SK-N-SH (cell line): ENCODE data around the gene FGD4. TPM values are rescaled to one million over a fixed set of nuclear protein-coding genes. Genes with fewer than 3 reads are reported as not detected.

ENCODE experiments used
- CTCF ChIA-PET: fragments of 300-600, 350-600 bp; formaldehyde crosslinking; extraction: SDS; loops from one replicate; lab custom pipeline; 2021; lab: Yijun Ruan, JAX
- POLR2A ChIA-PET: fragments of 350-600 bp; sonication (Branson Sonifier 250); formaldehyde crosslinking; extraction: SDS; loops from one replicate; lab custom pipeline; 2020; ENCODE audit warnings: antibody characterized with exemption, inconsistent platforms; lab: Yijun Ruan, JAX
- DNase-seq: peaks from one replicate; pipeline ENCODE4 v3.0.0; 2012
- H2AFZ ChIP-seq: fragments of 200-600 bp; sonication (generic); 2 replicates; pipeline ENCODE4 v1.8.1; 2016; ENCODE audit warnings: antibody characterized with exemption, mild to moderate bottlenecking, low read depth
- H3F3A ChIP-seq: fragments of 200-600 bp; sonication (generic); replicated peaks from 2 replicates; pipeline ENCODE3; 2016; ENCODE audit warnings: antibody characterized with exemption, mild to moderate bottlenecking; ENCODE audit not compliant: insufficient read depth
- H3K27ac ChIP-seq, 2 experiments: fragments of 200-500 bp in 1 of 2; fragments of 200-600 bp in 1 of 2; sonication (Bioruptor generic) in 1 of 2; sonication (generic), shearing (Covaris generic) in 1 of 2; 2 replicates each; pipeline versions ENCODE4 v1.5.1 to v1.6.1; 2014 to 2016; ENCODE audit warnings: low read depth in 2 of 2, inconsistent platforms in 1 of 2, low read length in 1 of 2, mild to moderate bottlenecking in 1 of 2, mixed read lengths in 1 of 2
- H3K27me3 ChIP-seq: fragments of 200-600 bp; sonication (generic), shearing (Covaris generic); 2 replicates; pipeline ENCODE4 v1.6.1; 2016; ENCODE audit warnings: mixed run types; ENCODE audit not compliant: insufficient read depth
- H3K36me3 ChIP-seq, 2 experiments: fragments of 200-500 bp in 1 of 2; fragments of 200-600 bp in 1 of 2; sonication (Bioruptor generic) in 1 of 2; sonication (generic) in 1 of 2; replicated peaks in 1 of 2; 2 replicates each; pipeline versions ENCODE3 to v1.5.1; 2014 to 2016; ENCODE audit warnings: low read length in 1 of 2, mild to moderate bottlenecking in 1 of 2; ENCODE audit not compliant: insufficient read depth in 2 of 2, control insufficient read depth in 1 of 2
- H3K4me1 ChIP-seq, 2 experiments: fragments of 200-500 bp in 1 of 2; fragments of 200-600 bp in 1 of 2; sonication (Bioruptor generic) in 1 of 2; sonication (generic), shearing (Covaris generic) in 1 of 2; 2 replicates each; pipeline versions ENCODE4 v1.5.1 to v1.6.1; 2014 to 2016; ENCODE audit warnings: low read depth in 1 of 2, low read length in 1 of 2, mixed run types in 1 of 2; ENCODE audit not compliant: insufficient read depth in 2 of 2, control insufficient read depth in 1 of 2
- H3K4me2 ChIP-seq: fragments of 200-600 bp; sonication (generic), shearing (Covaris generic); 2 replicates; pipeline ENCODE4 v1.6.1; 2017; ENCODE audit warnings: mixed run types
- H3K4me3 ChIP-seq, 2 experiments: fragments of 200-500 bp in 1 of 2; fragments of 200-600 bp in 1 of 2; sonication (Bioruptor generic) in 1 of 2; sonication (generic), shearing (Covaris generic) in 1 of 2; 2 replicates each; pipeline versions ENCODE4 v1.5.1 to v1.8.1; 2014 to 2016; ENCODE audit warnings: low read depth in 2 of 2, inconsistent platforms in 1 of 2, low read length in 1 of 2, mild to moderate bottlenecking in 1 of 2, mixed read lengths in 1 of 2, moderate library complexity in 1 of 2
- H3K79me2 ChIP-seq: fragments of 200-600 bp; sonication (generic); 2 replicates; pipeline ENCODE4 v1.8.1; 2017; ENCODE audit warnings: mild to moderate bottlenecking; ENCODE audit not compliant: insufficient read depth
- H3K9ac ChIP-seq: fragments of 200-600 bp; sonication (generic); 2 replicates; pipeline ENCODE4 v1.6.1; 2017; ENCODE audit warnings: mixed run types
- H3K9me2 ChIP-seq: fragments of 200-600 bp; sonication (generic); 2 replicates; pipeline ENCODE4 v1.6.1; 2017; ENCODE audit warnings: mixed run types
- H3K9me3 ChIP-seq: fragments of 200-600 bp; sonication (generic); 2 replicates; pipeline ENCODE4 v1.6.1; 2017; ENCODE audit warnings: mixed run types, mild to moderate bottlenecking, moderate library complexity
- H4K20me1 ChIP-seq: fragments of 200-600 bp; sonication (generic); 2 replicates; pipeline ENCODE4 v1.6.1; 2017; ENCODE audit warnings: mild to moderate bottlenecking, mixed run types; ENCODE audit not compliant: insufficient read depth
- EZH2phosphoT487 ChIP-seq: fragments of 200-600 bp; sonication (generic); IDR thresholded peaks from 2 replicates; pipeline ENCODE4 v1.6.1; 2017; ENCODE audit warnings: low read depth, mixed run types, mild to moderate bottlenecking, antibody characterized with exemption, moderate library complexity, borderline replicate concordance
- GABPA ChIP-seq: IDR thresholded peaks from 2 replicates; pipeline ENCODE4 v1.4.0; 2012; ENCODE audit warnings: low read depth, mild to moderate bottlenecking
- NFIC ChIP-seq: IDR thresholded peaks from 2 replicates; pipeline ENCODE4 v1.4.0; 2012; ENCODE audit warnings: borderline replicate concordance
- RAD21 ChIP-seq: IDR thresholded peaks from 2 replicates; pipeline ENCODE4 v1.6.1; 2012; ENCODE audit warnings: mild to moderate bottlenecking, low read length
- RXRA ChIP-seq: IDR thresholded peaks from 2 replicates; pipeline ENCODE4 v1.4.0; 2012; ENCODE audit warnings: low read depth, mild to moderate bottlenecking, borderline replicate concordance
- SMC3 ChIP-seq: IDR thresholded peaks from 2 replicates; pipeline ENCODE4 v1.6.1; 2012; ENCODE audit warnings: low read depth, low read length, improper control_type of control experiment
- TAF1 ChIP-seq: IDR thresholded peaks from 2 replicates; pipeline ENCODE4 v1.6.1; 2012; ENCODE audit warnings: low read depth, mild to moderate bottlenecking, low read length, moderate library complexity, borderline replicate concordance
- WGBS: methylation state at CpG from one replicate; pipeline ENCODE4 v1.1.6; 2017; ENCODE audit warnings: low lambda C conversion rate; 5-methylcytosine and 5-hydroxymethylcytosine counted together
- polyA plus RNA-seq, 3 experiments: library from polyadenylated mRNA; depleted of rRNA; stranded (reverse); fragments of >200 nt; gene quantifications; 2 replicates each; pipeline ENCODE4 v1.2.3, GENCODE V29; 2012
- TF ChIP-seq, protein P1 (sequence below): IDR thresholded peaks from 2 replicates; pipeline ENCODE4 v1.6.1; 2012; ENCODE audit warnings: mild to moderate bottlenecking, low read depth, low read length, moderate library complexity

The FGD4 gene
- polyA plus RNA-seq, 1 of the 3 experiments (the other 2 are of a cell fraction) = 0.26 TPM

- H3K9me2 ChIP-seq = no peaks in the 10 kb centered on the region
- CTCF ChIA-PET = interaction anchor here (1.4 kb wide), 1 partner anchor 154 kb away, joined by 3 read pairs; no protein-coding TSS in a partner anchor
- H3K27ac ChIP-seq = no peak overlapping the region
- POLR2A ChIA-PET = no interaction called here
- no peak overlapping the region for H2AFZ ChIP-seq
- H3K27me3 ChIP-seq = no peaks in the 10 kb centered on the region
- no peak overlapping the region for H3K9ac ChIP-seq
- WGBS = 73% methylated on average over 1 of the region's 1 CpG
- H3K4me2 ChIP-seq = no peak overlapping the region
- H4K20me1 ChIP-seq = no peaks in the 10 kb centered on the region
- no peak for DNase-seq
- H3K79me2 ChIP-seq = no peaks in the 10 kb centered on the region
- H3K36me3 ChIP-seq = no peaks in the 10 kb centered on the region
- peaks cover 4% of the 10 kb centered on the region for H3F3A ChIP-seq
- no peak overlapping the region for H3K4me3 ChIP-seq
- no peaks in the 10 kb centered on the region for H3K9me3 ChIP-seq
- H3K4me1 ChIP-seq = no peaks in the 10 kb centered on the region; a peak in 1 of 4 replicates
- no peak for TF ChIP-seq RAD21
- no peak for TF ChIP-seq EZH2phosphoT487
Observed at GRCh38 chr12:32609966-32610365, 210.6 kb downstream of the FGD4 start.

DNA sequence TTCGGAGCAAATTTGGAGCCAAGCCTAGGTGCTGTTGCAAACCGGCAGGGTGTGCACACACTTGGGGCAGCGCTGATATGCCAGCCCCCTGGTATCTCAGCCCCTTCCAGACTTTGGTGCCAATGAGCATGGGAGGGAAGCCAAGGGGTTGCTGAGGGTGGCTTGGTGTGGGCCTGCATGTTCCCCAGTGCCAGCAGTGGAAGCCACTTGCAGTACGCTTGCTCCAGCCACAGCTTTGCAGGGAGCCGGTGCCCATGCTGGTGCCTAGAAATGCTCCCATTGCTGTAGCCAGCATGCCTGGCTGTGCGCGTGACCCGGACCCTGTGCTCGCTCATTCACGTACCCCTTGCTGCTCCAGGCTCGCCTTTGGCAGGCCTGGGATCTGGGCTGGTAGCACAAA, 212.6 kb downstream of the FGD4 start:
- H3K79me2 ChIP-seq = no peaks in the 10 kb centered on the region
- H3K27ac ChIP-seq = no peak overlapping the region
- POLR2A ChIA-PET = no interaction called here
- H3K9ac ChIP-seq = no peak overlapping the region
- CTCF ChIA-PET = no interaction called here
- H3K9me3 ChIP-seq = no peaks in the 10 kb centered on the region
- H3K4me3 ChIP-seq = no peak overlapping the region
- no peak overlapping the region for H3K4me2 ChIP-seq
- no peak for DNase-seq
- WGBS = 100% methylated on average over 3 of the region's 11 CpGs
- no peak overlapping the region for H2AFZ ChIP-seq
- peaks cover 6% of the 10 kb centered on the region for H3F3A ChIP-seq
- no peaks in the 10 kb centered on the region for H3K9me2 ChIP-seq
- H3K27me3 ChIP-seq = no peaks in the 10 kb centered on the region
- H3K4me1 ChIP-seq = no peaks in the 10 kb centered on the region; a peak in 1 of 4 replicates
- no peaks in the 10 kb centered on the region for H4K20me1 ChIP-seq
- no peaks in the 10 kb centered on the region for H3K36me3 ChIP-seq
- no peak for TF ChIP-seq TAF1
- TF ChIP-seq NFIC = no peak
- no peak for TF ChIP-seq RXRA
- no peak for TF ChIP-seq GABPA
- TF ChIP-seq, protein P1, sequence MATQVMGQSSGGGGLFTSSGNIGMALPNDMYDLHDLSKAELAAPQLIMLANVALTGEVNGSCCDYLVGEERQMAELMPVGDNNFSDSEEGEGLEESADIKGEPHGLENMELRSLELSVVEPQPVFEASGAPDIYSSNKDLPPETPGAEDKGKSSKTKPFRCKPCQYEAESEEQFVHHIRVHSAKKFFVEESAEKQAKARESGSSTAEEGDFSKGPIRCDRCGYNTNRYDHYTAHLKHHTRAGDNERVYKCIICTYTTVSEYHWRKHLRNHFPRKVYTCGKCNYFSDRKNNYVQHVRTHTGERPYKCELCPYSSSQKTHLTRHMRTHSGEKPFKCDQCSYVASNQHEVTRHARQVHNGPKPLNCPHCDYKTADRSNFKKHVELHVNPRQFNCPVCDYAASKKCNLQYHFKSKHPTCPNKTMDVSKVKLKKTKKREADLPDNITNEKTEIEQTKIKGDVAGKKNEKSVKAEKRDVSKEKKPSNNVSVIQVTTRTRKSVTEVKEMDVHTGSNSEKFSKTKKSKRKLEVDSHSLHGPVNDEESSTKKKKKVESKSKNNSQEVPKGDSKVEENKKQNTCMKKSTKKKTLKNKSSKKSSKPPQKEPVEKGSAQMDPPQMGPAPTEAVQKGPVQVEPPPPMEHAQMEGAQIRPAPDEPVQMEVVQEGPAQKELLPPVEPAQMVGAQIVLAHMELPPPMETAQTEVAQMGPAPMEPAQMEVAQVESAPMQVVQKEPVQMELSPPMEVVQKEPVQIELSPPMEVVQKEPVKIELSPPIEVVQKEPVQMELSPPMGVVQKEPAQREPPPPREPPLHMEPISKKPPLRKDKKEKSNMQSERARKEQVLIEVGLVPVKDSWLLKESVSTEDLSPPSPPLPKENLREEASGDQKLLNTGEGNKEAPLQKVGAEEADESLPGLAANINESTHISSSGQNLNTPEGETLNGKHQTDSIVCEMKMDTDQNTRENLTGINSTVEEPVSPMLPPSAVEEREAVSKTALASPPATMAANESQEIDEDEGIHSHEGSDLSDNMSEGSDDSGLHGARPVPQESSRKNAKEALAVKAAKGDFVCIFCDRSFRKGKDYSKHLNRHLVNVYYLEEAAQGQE = no peak
- no peak for TF ChIP-seq SMC3
